Thymus (tissue), 11 donors: Measurements from ENCODE around the gene ARRB1. TPM values are rescaled to one million over a fixed set of nuclear protein-coding genes. Genes with fewer than 3 reads are reported as not detected.

Experiments
- DNase-seq, 9 donors: peaks; one replicate each; pipeline ENCODE4 v3.0.0-alpha.2; 2013; ENCODE audit warnings: low spot score in 9 of 9, low read depth in 6 of 9, missing footprints in 1 of 9
- H3K27ac ChIP-seq, 2 donors: one replicate each; pipeline ENCODE4 v1.5.1; 2013; ENCODE audit warnings: control low read depth in 1 of 2, low read depth in 1 of 2, low read length in 1 of 2, mild to moderate bottlenecking in 1 of 2, moderate library complexity in 1 of 2
- H3K27me3 ChIP-seq, 2 donors: one replicate each; pipeline ENCODE4 v1.5.1; 2013; ENCODE audit warnings: low read length in 1 of 2; ENCODE audit not compliant: control insufficient read depth in 2 of 2, insufficient read depth in 1 of 2
- H3K36me3 ChIP-seq, 2 donors: one replicate each; pipeline ENCODE4 v1.5.1; 2013; ENCODE audit warnings: low read length in 1 of 2, mild to moderate bottlenecking in 1 of 2, moderate library complexity in 1 of 2; ENCODE audit not compliant: control insufficient read depth in 2 of 2, insufficient read depth in 2 of 2
- H3K4me1 ChIP-seq, 2 donors: one replicate each; pipeline ENCODE4 v1.5.1; 2013; ENCODE audit warnings: low read length in 2 of 2; ENCODE audit not compliant: control insufficient read depth in 2 of 2, insufficient read depth in 2 of 2
- H3K4me3 ChIP-seq, 2 donors: one replicate each; pipeline ENCODE4 v1.5.1; 2013; ENCODE audit warnings: low read length in 2 of 2, control low read depth in 1 of 2, mild to moderate bottlenecking in 1 of 2
- H3K9me3 ChIP-seq, 2 donors: one replicate each; pipeline ENCODE4 v1.5.1; 2013; ENCODE audit warnings: low read length in 1 of 2, mild to moderate bottlenecking in 1 of 2; ENCODE audit not compliant: control insufficient read depth in 2 of 2, insufficient read depth in 1 of 2
- WGBS: extraction: QIAGEN DNeasy Blood & Tissue Kit; methylation state at CpG from one replicate; pipeline ENCODE4 v1.1.7; 2013; 5-methylcytosine and 5-hydroxymethylcytosine counted together
- polyA plus RNA-seq: library from polyadenylated mRNA; stranded (reverse); fragments of 200-250 nt; gene quantifications from one replicate; pipeline ENCODE4 v1.2.3, GENCODE V29; 2013
- total RNA-seq: library from RNA; stranded (reverse); fragments of 120-200 nt; gene quantifications from one replicate; pipeline ENCODE4 v1.2.4, GENCODE V29; 2013
- donor health status: healthy.

The ARRB1 gene
- total and polyA plus RNA-seq, 2 donors, result 4.1 to 11.1 TPM

GRCh38 chr11:75260396-75261170 is 90.9 kb downstream of the ARRB1 start:
- Histone ChIP-seq H3K9me3 (no peaks in the 10 kb centered on the region), H3K27ac (peak overlapping the region in 1 of 2 donors; percentile 56), H3K36me3 (no peaks in the 10 kb centered on the region), H3K4me3 (no peak overlapping the region), H3K27me3 (peaks cover 2 to 3% of the 10 kb centered on the region in 2 donors), H3K4me1 (peaks cover 0 to 10% of the 10 kb centered on the region in 2 donors)
- 77% methylated on average over 10 of the region's 10 CpGs for WGBS
- no peak for DNase-seq

DNA sequence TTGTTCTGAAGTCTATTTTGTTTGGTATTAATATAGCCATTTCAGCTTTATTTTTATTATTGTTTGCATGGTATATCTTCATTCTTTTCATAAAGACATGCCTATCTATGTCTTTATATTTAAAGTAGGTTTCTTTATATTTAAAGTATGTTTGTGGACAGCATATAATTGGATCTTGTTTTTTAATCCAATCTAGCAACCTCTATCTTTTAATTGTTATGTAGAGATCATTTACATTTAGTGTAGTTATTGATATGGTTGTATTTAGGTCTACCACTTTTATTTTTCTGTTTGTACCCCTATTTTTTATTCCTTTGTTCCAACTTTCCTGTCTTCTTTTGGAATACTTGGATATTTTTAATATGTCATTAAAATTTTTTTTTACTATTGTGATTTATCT is 97.1 kb downstream of the ARRB1 start:
- H3K27ac ChIP-seq, result no peak overlapping the region
- H3K4me1 ChIP-seq, result no peaks in the 10 kb centered on the region
- peaks cover 0 to 4% of the 10 kb centered on the region in 2 donors for H3K9me3 ChIP-seq
- no peak overlapping the region for H3K4me3 ChIP-seq
- DNase-seq, result no peak
- H3K27me3 ChIP-seq, result peaks cover 2% of the 10 kb centered on the region in 2 donors
- H3K36me3 ChIP-seq, result no peaks in the 10 kb centered on the region

GRCh38 chr11:75249704-75250103 is 101.8 kb downstream of the ARRB1 start:
- Histone ChIP-seq H3K27me3 (peaks cover 0 to 23% of the 10 kb centered on the region in 2 donors), H3K36me3 (no peaks in the 10 kb centered on the region), H3K27ac (no peak overlapping the region), H3K4me3 (no peak overlapping the region), H3K4me1 (no peaks in the 10 kb centered on the region), H3K9me3 (peaks cover 0 to 4% of the 10 kb centered on the region in 2 donors)
- DNase-seq, result no peak
- WGBS, result 75% methylated on average over 3 of the region's 3 CpGs

GRCh38 chr11:75248924-75249256 is 102.6 kb downstream of the ARRB1 start:
- Histone ChIP-seq H3K9me3 (peaks cover 0 to 4% of the 10 kb centered on the region in 2 donors), H3K27ac (no peak overlapping the region), H3K4me1 (no peaks in the 10 kb centered on the region), H3K36me3 (no peaks in the 10 kb centered on the region), H3K27me3 (peaks cover 1 to 31% of the 10 kb centered on the region in 2 donors), H3K4me3 (no peak overlapping the region)
- DNase-seq, result no peak
- 46% methylated on average over 11 of the region's 11 CpGs for WGBS

- Histone ChIP-seq H3K27me3 (peaks cover 17 to 52% of the 10 kb centered on the region in 2 donors), H3K4me3 (no peak overlapping the region), H3K9me3 (no peaks in the 10 kb centered on the region), H3K4me1 (peaks cover 2 to 3% of the 10 kb centered on the region in 2 donors), H3K36me3 (no peaks in the 10 kb centered on the region), H3K27ac (no peak overlapping the region)
- WGBS, result 92% methylated on average over 11 of the region's 11 CpGs
- no peak for DNase-seq
Measured at GRCh38 chr11:75246671-75247350, 104.7 kb downstream of the ARRB1 start.

DNA sequence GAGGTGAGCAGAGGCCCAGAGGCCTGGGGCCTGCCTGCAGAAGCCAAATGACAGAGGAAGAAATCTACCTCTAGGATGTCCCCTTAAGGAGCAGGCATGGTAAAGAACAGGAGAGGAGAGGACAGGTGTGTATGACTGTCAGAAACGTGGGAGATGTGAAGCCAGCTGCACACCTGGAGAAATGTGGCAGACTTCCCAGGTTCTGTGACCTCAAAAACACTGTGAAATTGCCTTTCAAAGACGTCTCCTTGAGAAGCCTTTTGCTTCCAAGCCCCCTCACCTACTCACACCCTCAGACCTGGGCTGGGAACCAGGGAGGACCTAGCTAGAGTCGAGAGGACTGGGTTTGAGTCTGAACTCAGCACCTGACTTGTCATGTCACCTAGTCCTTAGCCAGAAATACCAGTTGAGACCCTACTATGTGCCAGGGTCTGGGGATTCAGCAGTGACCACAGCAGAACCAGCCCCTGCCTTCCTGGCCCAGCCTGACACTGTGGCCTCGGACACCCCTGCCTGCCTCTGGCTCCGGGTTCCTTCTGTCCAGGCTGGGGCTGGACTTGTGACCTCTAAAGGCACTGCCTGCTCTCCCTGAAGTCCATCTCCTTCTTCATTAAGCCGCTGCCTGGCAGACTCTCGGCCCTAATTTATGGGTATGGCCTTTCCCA is 105.3 kb downstream of the ARRB1 start:
- Histone ChIP-seq H3K36me3 (no peaks in the 10 kb centered on the region), H3K9me3 (no peaks in the 10 kb centered on the region), H3K27me3 (peaks cover 24 to 53% of the 10 kb centered on the region in 2 donors), H3K4me3 (no peak overlapping the region), H3K4me1 (peaks cover 3% of the 10 kb centered on the region in 2 donors), H3K27ac (no peak overlapping the region)
- WGBS, result 79% methylated on average over 7 of the region's 7 CpGs
- DNase-seq, result no peak

GRCh38 chr11:75245356-75246005 is 106.0 kb downstream of the ARRB1 start:
- no peak for DNase-seq
- H3K27me3 ChIP-seq, result peaks cover 30 to 58% of the 10 kb centered on the region in 2 donors
- peaks cover 3 to 8% of the 10 kb centered on the region in 2 donors for H3K4me1 ChIP-seq
- 89% methylated on average over 5 of the region's 5 CpGs for WGBS
- H3K4me3 ChIP-seq, result no peak overlapping the region
- no peaks in the 10 kb centered on the region for H3K9me3 ChIP-seq
- H3K27ac ChIP-seq, result no peak overlapping the region
- H3K36me3 ChIP-seq, result no peaks in the 10 kb centered on the region

DNA sequence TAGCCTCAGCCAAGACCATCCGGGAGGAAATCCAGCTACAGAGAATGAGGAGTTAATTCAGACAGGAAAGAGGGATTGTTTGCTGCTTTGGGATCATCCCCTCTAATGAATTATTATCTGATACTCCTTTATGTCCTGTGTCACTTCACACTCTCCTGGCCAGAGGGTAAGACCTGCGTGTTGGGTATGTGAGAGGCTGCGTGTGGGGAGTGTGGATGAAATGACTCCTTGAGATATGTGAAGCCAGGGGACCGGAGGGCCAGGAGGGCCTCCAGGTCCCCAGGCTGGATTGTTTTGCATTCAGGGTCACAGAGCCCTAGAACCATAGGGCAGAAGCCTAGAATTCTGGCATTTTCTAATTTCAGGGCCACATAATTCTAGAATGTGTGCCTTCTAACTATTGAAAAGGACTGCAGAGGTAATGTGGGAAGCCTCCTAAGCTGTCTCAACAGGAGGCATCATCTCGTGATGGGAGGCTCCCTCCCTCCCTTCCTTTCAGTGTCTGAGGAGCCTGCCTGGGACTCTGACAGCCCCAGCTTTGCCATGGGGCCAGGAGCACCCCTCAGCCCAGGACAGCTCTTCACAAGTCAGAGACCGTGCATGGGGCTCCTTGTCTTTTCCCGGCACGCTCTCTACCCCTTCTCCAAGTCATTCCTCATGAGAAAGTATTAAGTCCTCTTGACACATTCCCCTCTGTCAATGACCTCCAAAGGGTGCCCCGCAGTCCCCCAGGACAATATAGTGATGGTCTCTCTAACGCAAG is 107.2 kb downstream of the ARRB1 start:
- Histone ChIP-seq H3K27me3 (peaks cover 38 to 71% of the 10 kb centered on the region in 2 donors), H3K4me1 (peaks cover 6 to 8% of the 10 kb centered on the region in 2 donors), H3K9me3 (no peaks in the 10 kb centered on the region), H3K27ac (no peak overlapping the region), H3K4me3 (no peak overlapping the region), H3K36me3 (no peaks in the 10 kb centered on the region)
- no peak for DNase-seq
- WGBS, result 88% methylated on average over 10 of the region's 10 CpGs
